CD4-positive, alpha-beta T cell treated with Interleukin-15 for 1 hour (primary cell): ENCODE measurements around the gene ATG7.
A peak's percentile ranks its signal among the peaks of the same experiment; 100 is the strongest.

Experiments used
- DNase-seq: peaks from one replicate; pipeline ENCODE4 v3.0.0-alpha.2; 2020

The ATG7 gene

GRCh38 chr3:11271986-11272904 lies at the start of gene ATG7:
Gene ATG7, plus strand, starts transcription at chr3:11272397. Its CDS starts 26,299 bp downstream, at chr3:11298696.
- DNase-seq = peak; percentile 98

GRCh38 chr3:11224010-11224409 lies 48.2 kb upstream of the ATG7 start:
- DNase-seq = no peak

GRCh38 chr3:11224870-11225229 lies 47.3 kb upstream of the ATG7 start:
- no peak for DNase-seq

GRCh38 chr3:11226042-11226370 lies 46.2 kb upstream of the ATG7 start:
- no peak for DNase-seq

- DNase-seq = no peak
Observed at GRCh38 chr3:11228041-11228440, 44.2 kb upstream of the ATG7 start.

GRCh38 chr3:11230125-11230524 lies 42.1 kb upstream of the ATG7 start:
- no peak for DNase-seq

GRCh38 chr3:11230832-11231231 lies 41.4 kb upstream of the ATG7 start:
- DNase-seq = no peak

GRCh38 chr3:11235385-11235784 lies 36.8 kb upstream of the ATG7 start:
- DNase-seq = no peak

- peak; percentile 65 for DNase-seq
Observed at GRCh38 chr3:11236588-11237461, 35.4 kb upstream of the ATG7 start.

GRCh38 chr3:11238060-11238459 lies 34.1 kb upstream of the ATG7 start:
- DNase-seq = no peak

GRCh38 chr3:11238880-11239279 lies 33.3 kb upstream of the ATG7 start:
- DNase-seq = no peak

GRCh38 chr3:11239796-11240195 lies 32.4 kb upstream of the ATG7 start:
- no peak for DNase-seq

GRCh38 chr3:11240496-11240895 lies 31.7 kb upstream of the ATG7 start:
- DNase-seq = no peak

GRCh38 chr3:11244121-11244677 lies 28.0 kb upstream of the ATG7 start:
- DNase-seq = no peak

GRCh38 chr3:11245276-11245675 lies 26.9 kb upstream of the ATG7 start:
- no peak for DNase-seq

- DNase-seq = no peak
Observed at GRCh38 chr3:11245827-11246662, 26.2 kb upstream of the ATG7 start.

GRCh38 chr3:11246663-11246970 lies 25.6 kb upstream of the ATG7 start:
- DNase-seq = no peak

GRCh38 chr3:11247362-11247761 lies 24.8 kb upstream of the ATG7 start:
- DNase-seq = no peak

GRCh38 chr3:11248596-11248995 lies 23.6 kb upstream of the ATG7 start:
- DNase-seq = no peak

GRCh38 chr3:11250902-11251806 lies 21.0 kb upstream of the ATG7 start:
- no peak for DNase-seq

GRCh38 chr3:11251807-11252176 lies 20.4 kb upstream of the ATG7 start:
- no peak for DNase-seq

GRCh38 chr3:11254876-11255275 lies 17.3 kb upstream of the ATG7 start:
- DNase-seq = no peak
